Activated T-cell treated with anti-CD3 and anti-CD28 coated beads, Interleukin-2, amount 50 U/mL, for 24 hours (primary cell): ENCODE results near the gene ZNF180.
"Not testable (repeated sequence)": the region's sequence is repeated elsewhere in the genome, so short reads cannot be mapped to it uniquely, and the experiment has no call there.

ENCODE experiments used
- DNase-seq: peaks from one replicate; pipeline ENCODE4 v3.0.0-alpha.2; 2020
- H3K27ac Mint-ChIP-seq: 2 replicates; pipeline ENCODE4 v1.8.0; 2020; ENCODE audit warnings: mild to moderate bottlenecking, mixed read lengths
- H3K27me3 Mint-ChIP-seq: 2 replicates; pipeline ENCODE4 v1.8.0; 2020; ENCODE audit warnings: mixed read lengths
- H3K36me3 Mint-ChIP-seq: 2 replicates; pipeline ENCODE4 v1.8.0; 2020; ENCODE audit warnings: low read depth, mixed read lengths
- H3K4me1 Mint-ChIP-seq: 2 replicates; pipeline ENCODE4 v1.8.0; 2020; ENCODE audit warnings: low read depth, mixed read lengths
- H3K4me3 Mint-ChIP-seq: 2 replicates; pipeline ENCODE4 v1.8.0; 2020; ENCODE audit warnings: mild to moderate bottlenecking, moderate library complexity, mixed read lengths
- H3K9me3 Mint-ChIP-seq: 2 replicates; pipeline ENCODE4 v1.8.0; 2020; ENCODE audit warnings: mixed read lengths

ZNF180 gene

GRCh38 chr19:44499962-44500949 is at the start of gene ZNF180:
Gene ZNF180 (minus strand): TSS chr19:44500522. CDS start chr19:44497334, 3,188 bp downstream.
- DNase-seq, result peak; percentile 98
- H3K27ac Mint-ChIP-seq, result peak within 1 kb of the TSS; percentile 94
- peaks cover 64% of the 10 kb centered on the region for H3K36me3 Mint-ChIP-seq
- H3K27me3 Mint-ChIP-seq, result peaks cover 8% of the 10 kb centered on the region
- H3K4me1 Mint-ChIP-seq, result peaks cover 34% of the 10 kb centered on the region
- peak within 1 kb of the TSS; percentile 93 for H3K4me3 Mint-ChIP-seq
- peaks cover 58% of the 10 kb centered on the region for H3K9me3 Mint-ChIP-seq

GRCh38 chr19:44549507-44549906 is 49.2 kb upstream of the ZNF180 start:
- Mint-ChIP-seq H3K27me3 (peaks cover 9% of the 10 kb centered on the region), H3K27ac (no peak overlapping the region), H3K4me3 (no peak overlapping the region), H3K36me3 (no peaks in the 10 kb centered on the region), H3K9me3 (peaks cover 16% of the 10 kb centered on the region), H3K4me1 (no peaks in the 10 kb centered on the region)
- DNase-seq, result no peak

GRCh38 chr19:44548736-44549135 is 48.4 kb upstream of the ZNF180 start:
- H3K27ac Mint-ChIP-seq, result no peak overlapping the region
- H3K4me1 Mint-ChIP-seq, result no peaks in the 10 kb centered on the region
- H3K36me3 Mint-ChIP-seq, result no peaks in the 10 kb centered on the region
- H3K4me3 Mint-ChIP-seq, result no peak overlapping the region
- peaks cover 17% of the 10 kb centered on the region for H3K9me3 Mint-ChIP-seq
- DNase-seq, result no peak
- peaks cover 15% of the 10 kb centered on the region for H3K27me3 Mint-ChIP-seq

- Mint-ChIP-seq H3K36me3 (no peaks in the 10 kb centered on the region), H3K27ac (no peak overlapping the region), H3K4me1 (no peaks in the 10 kb centered on the region), H3K27me3 (peaks cover 21% of the 10 kb centered on the region), H3K4me3 (no peak overlapping the region), H3K9me3 (peaks cover 12% of the 10 kb centered on the region)
- no peak for DNase-seq
Measured at GRCh38 chr19:44544031-44544430, 43.7 kb upstream of the ZNF180 start.

GRCh38 chr19:44542671-44543070 is 42.3 kb upstream of the ZNF180 start:
- Mint-ChIP-seq H3K27me3 (peaks cover 21% of the 10 kb centered on the region), H3K9me3 (peaks cover 15% of the 10 kb centered on the region), H3K4me1 (no peaks in the 10 kb centered on the region), H3K27ac (no peak overlapping the region), H3K4me3 (no peak overlapping the region), H3K36me3 (no peaks in the 10 kb centered on the region)
- DNase-seq, result no peak

- H3K9me3 Mint-ChIP-seq, result peaks cover 15% of the 10 kb centered on the region
- H3K27ac Mint-ChIP-seq, result no peak overlapping the region
- H3K27me3 Mint-ChIP-seq, result peaks cover 21% of the 10 kb centered on the region
- H3K4me3 Mint-ChIP-seq, result no peak overlapping the region
- no peaks in the 10 kb centered on the region for H3K4me1 Mint-ChIP-seq
- H3K36me3 Mint-ChIP-seq, result no peaks in the 10 kb centered on the region
- no peak for DNase-seq
Measured at GRCh38 chr19:44540736-44541135, 40.4 kb upstream of the ZNF180 start.

- Mint-ChIP-seq H3K4me3 (no peak overlapping the region), H3K27me3 (peaks cover 21% of the 10 kb centered on the region), H3K36me3 (no peaks in the 10 kb centered on the region), H3K27ac (no peak overlapping the region), H3K9me3 (peaks cover 15% of the 10 kb centered on the region), H3K4me1 (no peaks in the 10 kb centered on the region)
- DNase-seq, result no peak
Measured at GRCh38 chr19:44539991-44540390, 39.7 kb upstream of the ZNF180 start.

- H3K27me3 Mint-ChIP-seq, result peaks cover 19% of the 10 kb centered on the region
- H3K9me3 Mint-ChIP-seq, result peaks cover 11% of the 10 kb centered on the region
- H3K36me3 Mint-ChIP-seq, result no peaks in the 10 kb centered on the region
- no peaks in the 10 kb centered on the region for H3K4me1 Mint-ChIP-seq
- H3K4me3 Mint-ChIP-seq, result no peak overlapping the region
- no peak overlapping the region for H3K27ac Mint-ChIP-seq
- DNase-seq, result no peak
Measured at GRCh38 chr19:44539236-44539826, 39.0 kb upstream of the ZNF180 start.

- not testable (repeated sequence) for H3K27me3 Mint-ChIP-seq, H3K27ac Mint-ChIP-seq, H3K4me3 Mint-ChIP-seq, H3K9me3 Mint-ChIP-seq, H3K4me1 Mint-ChIP-seq, H3K36me3 Mint-ChIP-seq, DNase-seq
Measured at GRCh38 chr19:44535361-44535760, 35.0 kb upstream of the ZNF180 start.

- H3K36me3 Mint-ChIP-seq, result no peaks in the 10 kb centered on the region
- H3K9me3 Mint-ChIP-seq, result peaks cover 3% of the 10 kb centered on the region
- DNase-seq, result no peak
- peaks cover 18% of the 10 kb centered on the region for H3K27me3 Mint-ChIP-seq
- no peak overlapping the region for H3K27ac Mint-ChIP-seq
- no peaks in the 10 kb centered on the region for H3K4me1 Mint-ChIP-seq
- H3K4me3 Mint-ChIP-seq, result no peak overlapping the region
Measured at GRCh38 chr19:44532819-44533218, 32.5 kb upstream of the ZNF180 start.

GRCh38 chr19:44530777-44531176 is 30.5 kb upstream of the ZNF180 start:
- no peak overlapping the region for H3K4me3 Mint-ChIP-seq
- no peak overlapping the region for H3K27ac Mint-ChIP-seq
- H3K36me3 Mint-ChIP-seq, result no peaks in the 10 kb centered on the region
- peaks cover 5% of the 10 kb centered on the region for H3K9me3 Mint-ChIP-seq
- no peaks in the 10 kb centered on the region for H3K4me1 Mint-ChIP-seq
- no peak for DNase-seq
- H3K27me3 Mint-ChIP-seq, result peaks cover 18% of the 10 kb centered on the region

- H3K27ac Mint-ChIP-seq, result no peak within 1 kb of the TSS
Measured at GRCh38 chr19:44529536-44529935, 29.2 kb upstream of the ZNF180 start, which contains the start of gene CEACAM20. Gene CEACAM20 (minus strand): TSS chr19:44529675. CDS start chr19:44529509, 166 bp downstream.

GRCh38 chr19:44527554-44527953 is 27.2 kb upstream of the ZNF180 start:
- no peak for DNase-seq
- H3K9me3 Mint-ChIP-seq, result peaks cover 14% of the 10 kb centered on the region
- no peaks in the 10 kb centered on the region for H3K36me3 Mint-ChIP-seq
- no peaks in the 10 kb centered on the region for H3K4me1 Mint-ChIP-seq
- H3K27me3 Mint-ChIP-seq, result peaks cover 18% of the 10 kb centered on the region
- H3K27ac Mint-ChIP-seq, result no peak overlapping the region
- H3K4me3 Mint-ChIP-seq, result no peak overlapping the region

More at GRCh38 chr19:44529536-44529935, 29.2 kb upstream of the ZNF180 start, which contains the start of gene CEACAM20:
- Mint-ChIP-seq H3K4me3 (no peak within 1 kb of the TSS), H3K9me3 (peaks cover 5% of the 10 kb centered on the region), H3K4me1 (no peaks in the 10 kb centered on the region), H3K36me3 (no peaks in the 10 kb centered on the region), H3K27me3 (peaks cover 18% of the 10 kb centered on the region)
- no peak for DNase-seq

GRCh38 chr19:44525721-44526430 is 25.6 kb upstream of the ZNF180 start:
- no peak for DNase-seq
- Mint-ChIP-seq H3K4me1 (no peaks in the 10 kb centered on the region), H3K36me3 (no peaks in the 10 kb centered on the region), H3K4me3 (no peak overlapping the region), H3K27ac (no peak overlapping the region), H3K9me3 (peaks cover 14% of the 10 kb centered on the region), H3K27me3 (peaks cover 18% of the 10 kb centered on the region)
